ES-I3 (cell line): Measurements from ENCODE around the gene PAOX.
A peak's percentile ranks its signal among the peaks of the same experiment; 100 is the strongest.
"Not testable (repeated sequence)": the region's sequence is repeated elsewhere in the genome, so short reads cannot be mapped to it uniquely, and the experiment has no call there.

Experiments
- H3K36me3 ChIP-seq: 2 replicates; pipeline ENCODE4 v1.6.1; 2013; ENCODE audit warnings: mild to moderate bottlenecking, low read length, control low read depth, moderate library complexity; ENCODE audit not compliant: insufficient read depth
- H3K4me1 ChIP-seq: 2 replicates; pipeline ENCODE4 v1.6.1; 2013; ENCODE audit warnings: mild to moderate bottlenecking, control low read depth, low read length; ENCODE audit not compliant: insufficient read depth
- H3K9ac ChIP-seq: 2 replicates; pipeline ENCODE4 v1.6.1; 2013; ENCODE audit warnings: low read depth, mild to moderate bottlenecking, low read length, moderate library complexity
- H3K9me3 ChIP-seq: 2 replicates; pipeline ENCODE4 v1.6.1; 2013; ENCODE audit warnings: mild to moderate bottlenecking, low read length, moderate library complexity; ENCODE audit not compliant: control insufficient read depth, insufficient read depth

The PAOX gene

DNA sequence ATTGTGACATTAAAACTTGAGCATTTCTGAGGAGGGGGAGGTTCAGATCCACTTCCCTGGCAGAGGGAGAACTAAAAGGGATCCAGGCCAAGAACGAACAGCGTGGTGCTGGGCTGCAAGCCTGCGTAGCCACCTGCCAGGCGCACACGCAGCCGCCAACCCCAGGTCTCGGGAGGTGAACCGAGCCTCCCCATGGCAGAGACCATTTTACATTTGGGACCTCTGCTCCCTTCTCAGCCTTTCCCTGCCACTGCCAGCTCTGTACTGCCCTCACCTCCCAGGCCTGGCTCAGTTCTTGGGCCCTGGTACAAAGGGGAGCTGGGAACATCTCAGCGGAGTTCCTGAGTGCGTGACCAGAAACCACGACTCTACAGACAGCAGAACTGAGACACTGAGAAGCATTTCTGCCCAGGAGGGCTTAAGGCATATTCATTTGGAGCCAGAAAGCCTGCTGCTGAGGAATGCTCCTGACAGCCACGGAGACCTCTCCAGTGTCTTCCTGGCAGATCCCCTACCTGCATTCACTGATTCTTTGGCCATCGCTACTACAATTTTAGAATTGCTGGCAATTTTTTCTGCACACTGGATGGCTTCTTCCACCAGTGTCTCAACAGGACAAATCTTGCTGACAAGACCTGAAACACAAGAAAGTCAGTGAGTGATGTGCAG lies 13.5 kb upstream of the PAOX start:
- Histone ChIP-seq H3K9ac (no peak overlapping the region), H3K9me3 (no peaks in the 10 kb centered on the region), H3K4me1 (no peaks in the 10 kb centered on the region), H3K36me3 (peaks cover 21% of the 10 kb centered on the region)

DNA sequence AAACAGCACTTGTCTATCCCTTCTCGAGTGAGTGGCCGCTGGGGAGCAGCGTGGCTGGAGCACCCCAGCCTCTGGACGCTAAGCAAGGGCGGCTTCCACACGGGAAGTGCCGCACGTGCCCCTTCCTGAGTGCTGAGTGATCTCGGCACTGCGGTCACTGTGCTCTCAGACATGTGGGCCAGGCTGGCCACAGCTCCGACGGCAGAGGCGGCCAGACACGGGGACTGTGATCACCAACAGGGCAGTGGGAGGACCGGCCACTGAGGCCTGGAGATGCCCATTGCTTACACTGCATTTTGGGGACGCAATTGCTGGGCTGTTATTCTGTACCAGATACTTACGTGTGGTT lies 13.0 kb upstream of the PAOX start:
- H3K9ac ChIP-seq = no peak overlapping the region
- no peaks in the 10 kb centered on the region for H3K9me3 ChIP-seq
- no peaks in the 10 kb centered on the region for H3K4me1 ChIP-seq
- peaks cover 21% of the 10 kb centered on the region for H3K36me3 ChIP-seq

DNA sequence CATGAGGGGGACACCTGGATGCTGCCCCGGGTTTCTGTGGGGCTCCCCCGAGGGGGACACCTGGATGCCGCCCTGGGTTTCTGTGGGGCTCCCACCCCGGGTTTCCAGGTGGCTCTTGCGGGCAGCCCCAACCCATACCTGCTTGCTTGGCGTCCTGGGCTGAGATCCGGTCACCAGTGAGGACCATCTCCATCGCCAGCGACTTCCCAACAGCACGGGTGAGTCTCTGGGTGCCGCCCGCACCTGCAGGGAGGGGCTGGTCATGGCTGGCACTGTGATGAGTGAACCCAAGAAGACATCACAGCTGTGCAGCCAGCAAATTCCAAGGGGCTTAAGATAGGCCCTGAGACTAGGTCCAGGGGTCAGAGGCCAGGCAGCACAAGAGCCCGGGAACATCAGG lies 12.3 kb upstream of the PAOX start:
- Histone ChIP-seq H3K36me3 (peaks cover 21% of the 10 kb centered on the region), H3K9ac (no peak overlapping the region), H3K4me1 (no peaks in the 10 kb centered on the region), H3K9me3 (no peaks in the 10 kb centered on the region)

DNA sequence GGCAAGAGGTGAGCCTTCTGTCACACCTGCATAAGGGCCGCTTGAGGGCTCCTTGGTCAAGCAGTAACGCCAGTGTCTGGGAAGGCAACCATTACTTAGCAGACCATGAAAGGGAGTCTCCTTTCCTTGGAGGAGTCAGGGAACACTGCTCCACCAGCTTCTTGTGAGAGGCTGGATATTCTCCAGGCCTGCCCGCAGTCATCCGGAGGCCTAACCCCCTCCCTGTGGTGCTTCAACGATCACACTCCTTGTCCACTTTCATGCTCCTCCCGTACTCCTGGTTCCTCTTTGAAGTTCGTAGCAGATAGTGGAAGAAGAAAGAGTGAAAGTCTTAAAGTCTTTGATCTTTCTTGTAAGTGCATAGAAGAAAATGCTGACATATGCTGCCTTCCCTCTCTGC lies 11.6 kb upstream of the PAOX start:
- not testable (repeated sequence) for H3K9me3 ChIP-seq, H3K4me1 ChIP-seq, H3K9ac ChIP-seq
- peaks cover 21% of the 10 kb centered on the region for H3K36me3 ChIP-seq

DNA sequence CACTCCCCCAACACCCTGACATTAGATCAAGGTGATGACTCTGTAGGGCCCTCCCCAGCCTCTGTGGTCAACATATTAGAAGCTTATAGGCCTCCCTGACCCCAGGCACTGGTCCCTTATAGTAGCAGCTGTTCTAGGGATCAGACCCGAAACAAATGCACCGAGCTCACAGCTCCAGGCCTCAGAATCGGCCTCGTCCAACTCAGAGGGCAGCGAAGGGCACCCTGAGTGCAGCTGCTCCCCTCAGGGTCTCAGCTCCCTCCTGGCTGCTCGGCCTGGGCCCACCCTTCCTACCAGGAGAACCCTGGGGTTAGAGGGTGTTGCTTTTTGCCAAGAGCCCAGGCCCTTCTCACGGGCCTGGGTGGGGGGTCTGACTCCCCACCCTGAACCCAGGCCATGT lies 10.9 kb upstream of the PAOX start:
- no peaks in the 10 kb centered on the region for H3K4me1 ChIP-seq
- peaks cover 21% of the 10 kb centered on the region for H3K36me3 ChIP-seq
- no peak overlapping the region for H3K9ac ChIP-seq
- no peaks in the 10 kb centered on the region for H3K9me3 ChIP-seq

DNA sequence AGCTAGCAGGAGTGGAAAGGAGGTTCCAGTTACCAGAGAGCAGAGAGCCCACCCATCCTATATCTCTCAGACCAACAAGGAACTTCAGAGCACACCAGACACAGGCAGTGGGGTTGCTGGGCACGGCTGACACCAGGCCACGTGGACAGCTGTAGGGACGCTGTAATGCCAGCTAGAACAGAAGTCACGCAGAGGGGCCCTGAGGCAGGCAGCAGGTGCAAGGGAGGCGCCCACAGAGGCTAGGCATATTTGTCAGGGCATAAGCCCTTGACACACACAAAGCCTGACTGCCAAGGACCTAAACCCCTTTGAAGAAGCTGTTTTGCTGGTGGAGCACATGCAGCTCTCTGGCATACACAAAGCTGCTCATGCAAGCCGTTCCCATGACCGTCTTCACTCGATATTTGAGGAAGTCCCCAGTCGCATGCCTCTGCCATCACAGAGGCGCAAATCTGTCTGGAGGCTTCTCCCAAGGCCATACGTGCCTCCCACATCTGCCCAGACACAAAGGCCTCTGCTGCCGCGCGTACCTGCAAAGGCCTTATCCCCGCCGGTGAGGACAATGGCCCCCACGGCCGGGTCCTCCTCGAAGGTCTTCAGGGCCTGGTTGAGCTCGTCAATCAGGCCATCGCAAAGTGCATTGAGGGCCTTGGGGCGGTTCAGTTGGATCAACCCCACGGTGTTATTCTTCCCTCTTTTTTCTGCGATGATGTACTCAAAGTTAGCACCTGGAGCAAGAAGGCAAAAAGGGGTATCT lies 8.9 kb upstream of the PAOX start:
- Histone ChIP-seq H3K4me1 (no peaks in the 10 kb centered on the region), H3K9ac (no peak overlapping the region), H3K36me3 (peaks cover 21% of the 10 kb centered on the region), H3K9me3 (no peaks in the 10 kb centered on the region)

DNA sequence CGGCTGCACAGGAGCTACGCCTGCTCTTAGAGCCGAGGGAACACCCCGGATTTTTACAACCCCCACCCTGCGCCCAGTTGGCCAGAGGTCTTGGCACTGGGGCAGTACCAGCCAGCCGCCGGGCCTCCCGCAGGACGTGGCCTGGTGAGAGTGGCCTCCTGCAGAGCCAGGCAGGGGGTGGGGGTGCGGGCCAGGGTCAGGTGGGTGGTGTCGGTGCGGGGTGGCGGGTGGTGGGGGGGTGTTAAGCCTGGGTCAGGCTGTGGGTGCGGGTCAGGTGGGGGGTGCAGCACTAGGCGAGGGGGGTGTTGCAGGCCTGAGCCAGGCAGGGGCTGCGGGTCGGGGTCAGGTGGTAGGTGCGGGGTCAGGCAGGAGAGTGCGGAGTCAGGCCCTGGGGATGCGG lies 6.6 kb upstream of the PAOX start:
- no peak overlapping the region; the same call in 1 of the 2 replicates for H3K9ac ChIP-seq
- H3K36me3 ChIP-seq = peaks cover 12% of the 10 kb centered on the region
- H3K4me1 ChIP-seq = no peaks in the 10 kb centered on the region; the same call in 1 of the 2 replicates
- no peaks in the 10 kb centered on the region for H3K9me3 ChIP-seq

DNA sequence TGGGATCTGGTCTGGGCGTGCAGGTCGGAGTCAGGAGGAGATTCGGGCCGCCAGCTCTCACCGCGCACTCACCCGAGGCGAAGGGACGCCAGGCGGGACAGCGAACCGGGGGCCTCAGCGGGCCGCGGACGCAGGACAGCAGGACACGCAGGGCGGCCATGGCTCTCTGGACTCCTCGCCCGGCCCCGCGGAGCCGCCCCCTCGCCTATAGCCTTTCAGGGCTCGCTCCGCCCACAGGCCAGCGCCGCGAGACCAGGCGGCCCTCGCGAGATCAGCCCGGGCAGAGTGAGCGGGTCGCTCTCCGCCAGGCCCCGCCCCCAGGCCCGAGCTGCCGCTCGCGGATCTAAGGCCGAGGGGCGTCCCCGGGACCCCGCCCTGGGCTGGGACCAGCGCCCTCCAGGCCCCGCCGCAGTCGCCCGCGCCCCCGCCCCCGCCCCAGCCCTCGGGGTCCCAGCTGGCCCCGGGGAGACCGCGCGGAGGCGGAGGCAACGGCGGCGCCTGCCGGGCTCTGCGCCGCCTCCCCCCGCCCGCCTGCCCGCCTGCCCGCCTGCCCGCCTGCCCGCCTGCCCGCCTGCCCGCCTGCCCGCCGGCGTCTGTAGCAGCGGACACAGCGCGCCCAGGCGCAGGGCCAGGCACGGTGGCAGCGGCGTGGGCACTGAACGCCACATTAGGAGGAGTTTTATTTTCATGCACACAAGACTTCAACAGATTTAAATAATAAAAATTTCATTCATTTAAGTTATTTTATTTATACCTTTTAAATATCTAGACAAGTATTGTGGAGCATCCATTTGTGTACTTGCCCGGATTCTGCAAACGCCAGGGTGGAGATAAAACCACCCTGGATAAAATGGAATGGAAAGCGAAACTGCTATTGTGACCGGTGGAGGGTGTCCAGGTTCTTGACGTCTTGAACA lies 5.6 kb upstream of the PAOX start, which contains the start of gene ECHS1:
TSS of gene ECHS1 (minus strand) at position 181 of the 917 bp plus-strand sequence. CDS start at position 160, 21 bp downstream.
- H3K4me1 ChIP-seq = no peaks in the 10 kb centered on the region; the same call in 1 of the 2 replicates
- H3K9me3 ChIP-seq = no peaks in the 10 kb centered on the region
- peak within 1 kb of the TSS; percentile 63; the same call in 1 of the 2 replicates for H3K9ac ChIP-seq
- peaks cover 8% of the 10 kb centered on the region for H3K36me3 ChIP-seq

DNA sequence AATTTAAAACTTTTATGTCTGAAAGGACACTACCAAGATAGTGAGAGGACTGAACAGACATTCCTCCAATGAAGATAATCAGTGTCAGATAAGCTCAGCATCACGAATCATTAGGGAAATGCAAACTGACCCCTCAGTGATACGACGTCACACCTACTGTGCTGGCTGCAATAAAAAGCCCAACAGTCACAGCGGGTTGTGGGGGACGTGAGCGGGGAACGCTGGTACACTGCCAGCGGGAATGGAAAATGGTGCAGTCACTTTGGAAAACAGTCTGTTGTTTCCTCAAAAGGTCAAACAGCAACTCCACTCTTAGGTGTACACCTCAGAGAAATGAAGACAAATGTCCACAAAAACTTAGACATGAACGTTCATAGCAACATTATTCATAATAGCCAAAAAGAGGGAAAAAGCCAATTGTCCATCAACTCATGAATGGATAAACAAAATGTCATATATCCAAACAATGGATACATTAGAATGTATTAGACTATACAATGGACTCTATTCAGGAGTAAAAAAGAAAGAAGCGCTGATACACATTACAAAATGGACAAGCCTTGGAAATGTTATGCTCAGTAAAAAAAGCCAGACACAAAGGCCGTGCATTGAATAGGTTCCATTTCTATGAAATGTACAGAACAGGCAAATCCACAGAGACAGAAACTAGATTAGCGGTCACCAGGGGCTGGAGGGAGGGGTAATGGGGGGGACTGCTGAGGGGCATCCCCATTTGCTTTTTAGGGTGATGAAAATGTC lies 3.5 kb upstream of the PAOX start:
- H3K9me3 ChIP-seq = no peaks in the 10 kb centered on the region
- H3K36me3 ChIP-seq = no peaks in the 10 kb centered on the region
- no peaks in the 10 kb centered on the region; the same call in 1 of the 2 replicates for H3K4me1 ChIP-seq
- no peak overlapping the region for H3K9ac ChIP-seq

DNA sequence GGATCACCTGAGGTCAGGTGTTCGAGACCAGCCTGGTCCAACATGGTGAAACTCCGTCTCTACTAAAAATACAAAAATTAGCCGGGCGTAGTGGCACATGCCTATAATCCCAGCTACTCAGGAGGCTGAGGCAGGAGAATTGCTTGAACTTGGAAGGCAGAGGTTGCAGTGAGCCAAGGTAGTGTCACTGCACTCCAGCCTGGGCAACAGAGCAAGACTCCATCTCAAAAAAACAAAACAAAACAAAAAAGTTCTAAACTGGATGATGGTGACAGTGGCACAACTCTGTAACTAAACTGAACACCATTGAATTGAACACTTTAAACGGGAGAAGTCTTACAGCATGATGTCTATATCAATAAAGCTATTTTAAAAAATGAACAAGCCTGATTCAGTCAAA lies 2.9 kb upstream of the PAOX start:
- not testable (repeated sequence) for H3K9ac ChIP-seq

DNA sequence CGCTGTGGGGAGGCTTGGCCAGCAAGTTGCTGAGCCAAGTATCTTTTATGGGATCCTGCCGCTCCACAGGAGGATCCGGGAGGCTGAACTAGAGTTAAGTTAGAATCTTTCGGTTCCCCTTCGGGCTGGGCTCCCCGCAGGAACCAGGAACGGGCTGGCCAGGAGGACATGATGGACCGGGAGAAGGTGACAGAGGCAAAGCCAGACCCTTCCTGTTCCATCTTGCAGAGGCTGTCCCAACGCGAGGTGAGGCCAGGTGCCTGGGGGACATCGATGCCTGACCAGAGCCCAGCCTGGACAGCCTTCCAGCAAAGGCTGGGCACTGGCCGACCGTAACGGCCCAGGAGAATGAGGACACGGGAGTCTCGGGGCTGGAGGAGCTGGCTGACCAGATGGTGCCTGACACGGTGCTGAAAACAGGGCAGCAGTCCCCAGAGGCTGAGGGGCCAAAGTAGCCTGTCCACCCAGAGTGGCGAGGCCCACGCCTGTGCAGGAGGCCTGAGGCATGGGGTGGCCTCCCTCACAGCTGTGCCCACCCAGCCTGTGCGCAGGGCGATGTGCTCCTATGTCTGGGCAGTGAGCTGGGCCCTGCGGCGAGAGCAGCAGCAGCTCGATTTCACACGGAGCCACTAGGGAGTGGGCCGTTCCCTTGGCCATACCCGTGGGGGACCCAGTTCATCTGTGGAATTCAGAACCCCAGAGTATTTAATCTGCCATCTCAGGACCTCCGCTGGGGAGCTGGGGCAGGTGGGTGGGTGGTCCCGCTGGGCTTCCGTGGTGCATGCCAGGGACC lies 1.8 kb upstream of the PAOX start:
- no peak overlapping the region for H3K9ac ChIP-seq
- H3K4me1 ChIP-seq = no peaks in the 10 kb centered on the region; the same call in 1 of the 2 replicates
- H3K36me3 ChIP-seq = no peaks in the 10 kb centered on the region
- H3K9me3 ChIP-seq = no peaks in the 10 kb centered on the region

More for the DNA sequence above, 2.9 kb upstream of the PAOX start:
- H3K36me3 ChIP-seq, H3K4me1 ChIP-seq, H3K9me3 ChIP-seq: not testable (repeated sequence)

DNA sequence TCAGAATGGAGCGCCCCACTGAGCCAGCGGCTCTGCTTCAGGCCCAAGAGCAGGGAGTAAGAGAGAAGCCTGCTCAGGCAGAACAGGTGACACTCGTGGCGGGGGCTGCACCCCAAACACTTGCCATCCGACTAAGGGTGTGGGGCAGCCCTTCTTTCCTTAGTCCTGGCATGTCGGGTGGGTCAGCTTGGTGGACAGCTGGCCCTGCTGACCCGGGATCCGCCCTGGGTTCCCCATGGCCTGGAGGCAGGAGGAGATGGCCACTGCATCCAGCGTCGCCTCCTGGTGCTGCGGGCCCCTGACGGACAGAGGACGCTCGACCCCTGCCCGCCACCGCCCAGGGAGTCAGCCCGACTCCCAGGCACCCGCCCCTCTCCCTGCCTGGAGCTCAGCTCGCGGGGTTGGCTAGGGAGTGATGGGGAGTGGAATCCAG lies 1.2 kb upstream of the PAOX start:
- H3K9ac ChIP-seq = peak overlapping the region; percentile 86
- no peaks in the 10 kb centered on the region; the same call in 1 of the 2 replicates for H3K4me1 ChIP-seq
- H3K36me3 ChIP-seq = no peaks in the 10 kb centered on the region
- no peaks in the 10 kb centered on the region for H3K9me3 ChIP-seq
